IMR-90 (cell line): ENCODE data around the gene CGREF1. TPM values are rescaled to one million over a fixed set of nuclear protein-coding genes. Genes with fewer than 3 reads are reported as not detected.

ENCODE experiments used
- ATAC-seq: fragments of 200-7000 bp; cut with Tn5 transposase; 2 replicates; pipeline ENCODE4 v1.9.1; 2020; ENCODE audit warnings: low read depth, mild to moderate bottlenecking, moderate library complexity
- BruUV-seq: library from RNA; stranded (reverse); fragments of 400-500 nt; replicated peaks from 2 replicates; lab custom pipeline; 2021; lab: Mats Ljungman, UMichigan
- CTCF ChIA-PET: fragments of 300-600 bp; formaldehyde crosslinking; extraction: SDS; loops from one replicate; lab custom pipeline; 2021; ENCODE audit warnings: antibody characterized with exemption; lab: Yijun Ruan, JAX
- POLR2A ChIA-PET: fragments of 300-600 bp; sonication (Branson Sonifier 250); formaldehyde crosslinking; loops from one replicate; lab custom pipeline; 2022; ENCODE audit warnings: antibody characterized with exemption; ENCODE audit not compliant: unreplicated experiment; lab: Charles Lee
- DNase-seq: peaks from one replicate; pipeline ENCODE4 v3.0.0; 2013
- H2AFZ ChIP-seq: replicated peaks from 2 replicates; pipeline ENCODE3; 2013; ENCODE audit warnings: low read length, mild to moderate bottlenecking; ENCODE audit not compliant: poor library complexity
- H2AK5ac ChIP-seq: 2 replicates; pipeline ENCODE4 v1.6.1; 2013; ENCODE audit warnings: low read depth, low read length, inconsistent platforms
- H2AK9ac ChIP-seq: replicated peaks from 2 replicates; pipeline ENCODE3; 2013; ENCODE audit warnings: mild to moderate bottlenecking, low read depth, low read length, moderate library complexity; ENCODE audit not compliant: poor library complexity
- H2BK120ac ChIP-seq: 2 replicates; pipeline ENCODE4 v1.6.1; 2013; ENCODE audit warnings: low read depth, low read length, inconsistent platforms
- H2BK15ac ChIP-seq: 3 replicates; pipeline ENCODE4 v1.6.1; 2013; ENCODE audit warnings: low read depth, low read length, inconsistent platforms
- H2BK20ac ChIP-seq: 2 replicates; pipeline ENCODE4 v1.6.1; 2013; ENCODE audit warnings: low read depth, mild to moderate bottlenecking, inconsistent platforms, low read length, moderate library complexity
- H2BK5ac ChIP-seq: 2 replicates; pipeline ENCODE4 v1.6.1; 2013; ENCODE audit warnings: mild to moderate bottlenecking, low read depth, low read length, inconsistent platforms; ENCODE audit not compliant: poor library complexity, severe bottlenecking
- H3K14ac ChIP-seq: replicated peaks from 2 replicates; pipeline ENCODE4 v1.6.1; 2013; ENCODE audit warnings: low read depth, low read length, inconsistent platforms
- H3K18ac ChIP-seq: 2 replicates; pipeline ENCODE4 v1.6.1; 2013; ENCODE audit warnings: low read depth, low read length, control low read depth
- H3K23ac ChIP-seq: 2 replicates; pipeline ENCODE4 v1.6.1; 2013; ENCODE audit warnings: low read depth, low read length, inconsistent platforms
- H3K27ac ChIP-seq: 2 replicates; pipeline ENCODE4 v1.5.1; 2013; ENCODE audit warnings: mild to moderate bottlenecking, control low read depth, low read length; ENCODE audit not compliant: insufficient read depth
- H3K27me3 ChIP-seq: 2 replicates; pipeline ENCODE4 v1.6.1; 2013; ENCODE audit warnings: low read length; ENCODE audit not compliant: control insufficient read depth, insufficient read depth
- H3K36me3 ChIP-seq: 2 replicates; pipeline ENCODE4 v1.6.1; 2013; ENCODE audit warnings: low read length, mixed read lengths; ENCODE audit not compliant: control insufficient read depth, insufficient read depth
- H3K4ac ChIP-seq: 2 replicates; pipeline ENCODE4 v1.6.1; 2013; ENCODE audit warnings: low read depth, low read length, inconsistent platforms
- H3K4me1 ChIP-seq: 2 replicates; pipeline ENCODE4 v1.6.1; 2013; ENCODE audit warnings: low read length, mixed read lengths; ENCODE audit not compliant: control insufficient read depth, insufficient read depth
- H3K4me2 ChIP-seq: 2 replicates; pipeline ENCODE4 v1.6.1; 2013; ENCODE audit warnings: low read depth, mild to moderate bottlenecking, control low read depth, low read length, moderate library complexity
- H3K4me3 ChIP-seq: 2 replicates; pipeline ENCODE4 v1.5.1; 2013; ENCODE audit warnings: low read depth, mild to moderate bottlenecking, control low read depth, low read length, moderate library complexity; ENCODE audit not compliant: insufficient read depth
- H3K56ac ChIP-seq: 2 replicates; pipeline ENCODE4 v1.6.1; 2013; ENCODE audit warnings: low read length, inconsistent platforms; ENCODE audit not compliant: insufficient read depth; ENCODE audit errors: extremely low read depth
- H3K79me1 ChIP-seq, 2 experiments: 2 replicates each; pipeline ENCODE4 v1.6.1; 2013; ENCODE audit warnings: low read length in 2 of 2, inconsistent platforms in 1 of 2, low read depth in 1 of 2
- H3K9ac ChIP-seq: 2 replicates; pipeline ENCODE4 v1.6.1; 2013; ENCODE audit warnings: low read depth, low read length, control low read depth
- H3K9me1 ChIP-seq: 2 replicates; pipeline ENCODE4 v1.6.1; 2013; ENCODE audit warnings: low read length, inconsistent platforms; ENCODE audit not compliant: insufficient read depth
- H3K9me3 ChIP-seq: 2 replicates; pipeline ENCODE4 v1.6.1; 2013; ENCODE audit warnings: low read length; ENCODE audit not compliant: control insufficient read depth, insufficient read depth
- H4K20me1 ChIP-seq: 2 replicates; pipeline ENCODE4 v1.6.1; 2013; ENCODE audit warnings: low read length, inconsistent platforms; ENCODE audit not compliant: insufficient read depth
- H4K5ac ChIP-seq: 2 replicates; pipeline ENCODE4 v1.6.1; 2013; ENCODE audit warnings: mild to moderate bottlenecking, low read depth, low read length, control low read depth
- H4K8ac ChIP-seq, 2 experiments: 2 replicates each; pipeline ENCODE4 v1.6.1; 2013; ENCODE audit warnings: low read depth in 2 of 2, low read length in 2 of 2, control low read depth in 1 of 2, inconsistent platforms in 1 of 2
- H4K91ac ChIP-seq: 2 replicates; pipeline ENCODE4 v1.6.1; 2013; ENCODE audit warnings: low read depth, low read length, inconsistent platforms; ENCODE audit not compliant: insufficient read depth
- CEBPB ChIP-seq: IDR thresholded peaks from 2 replicates; pipeline ENCODE4 v1.6.1; 2012; ENCODE audit warnings: low read depth, low read length, improper control_type of control experiment
- MAFK ChIP-seq: IDR thresholded peaks from 2 replicates; pipeline ENCODE4 v1.6.1; 2012; ENCODE audit warnings: low read depth, low read length, improper control_type of control experiment
- NFE2L2 ChIP-seq: fragments of 150-350 bp; IDR thresholded peaks from 2 replicates; pipeline ENCODE4 v1.6.1; 2016; ENCODE audit warnings: low read depth, mild to moderate bottlenecking, low read length
- WGBS, 2 experiments: methylation state at CpG; one replicate each; pipeline versions ENCODE4 v1.1.5 to v1.1.7; 2013; ENCODE audit warnings: missing lambda C conversion rate in 2 of 2; ENCODE audit not compliant: insufficient read length in 1 of 2; ENCODE audit errors: extremely low coverage in 2 of 2; 5-methylcytosine and 5-hydroxymethylcytosine counted together
- dilution Hi-C: fragments of 300-500 bp; cut with HindIII; formaldehyde crosslinking; loops from one replicate; pipeline ENCODE4 v1.14.3; 2018; ENCODE audit warnings: low sequenced_read_pairs; ENCODE audit not compliant: unreplicated experiment
- in situ Hi-C: fragments of 300-500 bp; cut with MboI; formaldehyde crosslinking; loops from 3 replicates; pipeline ENCODE4 v1.14.3; 2019; ENCODE audit warnings: low sequenced_read_pairs, inconsistent platforms, mixed read lengths
- intact Hi-C: fragments of 100-400 bp; cut with micrococcal nuclease; formaldehyde crosslinking; loops from 2 replicates; pipeline ENCODE4 v1.10.0; 2022
- polyA plus RNA-seq, 3 experiments: library from polyadenylated mRNA; depleted of rRNA; stranded (reverse); fragments of >200 nt; gene quantifications; 2 replicates each; pipeline ENCODE4 v1.2.3, GENCODE V29; 2012; ENCODE audit warnings: low replicate concordance in 1 of 3
- total RNA-seq: library from RNA; depleted of rRNA; stranded (reverse); fragments of >200 nt; gene quantifications from 2 replicates; pipeline ENCODE4 v1.2.3, GENCODE V29; 2012

Gene CGREF1
- total and polyA plus RNA-seq, 2 of the 4 experiments (the other 2 are of a cell fraction) = 0.54 to 1.3 TPM

- no peak overlapping the region for H3K27ac ChIP-seq
- POLR2A ChIA-PET = no interaction called here
- peak; percentile 62 for DNase-seq
Measured at GRCh38 chr2:27162151-27163121, 43.5 kb upstream of the CGREF1 start.

More at GRCh38 chr2:27162151-27163121, 43.5 kb upstream of the CGREF1 start:
- H2BK120ac ChIP-seq = no peak overlapping the region
- H4K91ac ChIP-seq = no peak overlapping the region
- H2BK20ac ChIP-seq = no peak overlapping the region
- H3K27me3 ChIP-seq = peaks cover 29% of the 10 kb centered on the region
- no peak overlapping the region for H2AFZ ChIP-seq
- no peaks in the 10 kb centered on the region for H3K9me3 ChIP-seq
- no peak overlapping the region for H2AK5ac ChIP-seq
- H4K5ac ChIP-seq = no peak overlapping the region
- intact Hi-C loops (no loop called here), dilution Hi-C loops (no loop called here), in situ Hi-C loops (no loop called here)
- H3K9me1 ChIP-seq = no peaks in the 10 kb centered on the region
- peak; percentile 22; the same call in 1 of the 2 replicates for TF ChIP-seq CEBPB
- peak; percentile 19; the same call in 1 of the 2 replicates for TF ChIP-seq MAFK
- no peak for TF ChIP-seq NFE2L2
- H3K4me1 ChIP-seq = no peaks in the 10 kb centered on the region
- no peak overlapping the region for H3K4me3 ChIP-seq
- H4K8ac ChIP-seq = no peak overlapping the region
- no TSS peak for BruUV-seq
- no peaks in the 10 kb centered on the region for H3K79me1 ChIP-seq
- no peak overlapping the region for H3K18ac ChIP-seq
- no peaks in the 10 kb centered on the region for H4K20me1 ChIP-seq
- no peak overlapping the region for H3K23ac ChIP-seq
- H2BK15ac ChIP-seq = no peak overlapping the region
- CTCF ChIA-PET = interaction anchor here (0.6 kb wide), 1 partner anchor 13 kb away, joined by 3 read pairs; no protein-coding TSS in a partner anchor
- H3K36me3 ChIP-seq = no peaks in the 10 kb centered on the region
- 70% methylated on average over 7 of the region's 15 CpGs; no CpG with 5 or more reads in 1 of the 2 experiments for whole genome bisulfite sequencing, 2 experiments
- no peak overlapping the region for H3K4ac ChIP-seq
- peak; percentile 73 for ATAC-seq
- no peak overlapping the region for H3K9ac ChIP-seq
- H3K14ac ChIP-seq = no peak overlapping the region
- no peak overlapping the region for H2BK5ac ChIP-seq
- H2AK9ac ChIP-seq = no peak overlapping the region
- no peak overlapping the region for H3K56ac ChIP-seq
- no peak overlapping the region for H3K4me2 ChIP-seq
